WTC11 (cell line): ENCODE data around the gene MRPS6. TPM values are rescaled to one million over a fixed set of nuclear protein-coding genes. Genes with fewer than 3 reads are reported as not detected.

ENCODE experiments used
- ATAC-seq: fragments of 200-7000 bp; cut with Tn5 transposase; 2 replicates; pipeline ENCODE4 v1.10.0; 2021; ENCODE audit warnings: mild to moderate bottlenecking, moderate library complexity
- CTCF ChIA-PET: fragments of 300-600 bp; sonication (Branson Sonifier 250); formaldehyde crosslinking; loops from one replicate; lab custom pipeline; 2021; ENCODE audit warnings: antibody characterized with exemption; lab: Charles Lee
- POLR2A ChIA-PET: fragments of 350-600 bp; sonication (Branson Sonifier 250); formaldehyde crosslinking; loops from one replicate; lab custom pipeline; 2021; ENCODE audit warnings: antibody characterized with exemption; lab: Charles Lee
- DNase-seq: peaks from one replicate; pipeline ENCODE4 v3.0.0; 2021; ENCODE audit warnings: low spot score
- H3K27ac Mint-ChIP-seq: 2 replicates; pipeline ENCODE4 v1.8.0; 2021; ENCODE audit warnings: mixed read lengths
- H3K27me3 Mint-ChIP-seq: 2 replicates; pipeline ENCODE4 v1.8.0; 2021; ENCODE audit warnings: low read depth, mild to moderate bottlenecking, moderate library complexity, mixed read lengths
- H3K36me3 Mint-ChIP-seq: 2 replicates; pipeline ENCODE4 v1.8.0; 2021; ENCODE audit warnings: mixed read lengths
- H3K4me1 Mint-ChIP-seq: 2 replicates; pipeline ENCODE4 v1.8.0; 2022; ENCODE audit warnings: mixed read lengths
- H3K4me3 Mint-ChIP-seq: 2 replicates; pipeline ENCODE4 v1.8.0; 2021; ENCODE audit warnings: mild to moderate bottlenecking, moderate library complexity, mixed read lengths
- H3K9me3 Mint-ChIP-seq: 2 replicates; pipeline ENCODE4 v1.8.0; 2021; ENCODE audit warnings: mixed read lengths
- E2F5 ChIP-seq: sonication (generic); formaldehyde crosslinking; IDR thresholded peaks from 2 replicates; pipeline ENCODE4 v1.8.1; 2022; ENCODE audit warnings: mild to moderate bottlenecking, moderate library complexity, missing genetic modification reagents
- ERG ChIP-seq: fragments of 250-450 bp; sonication (Bioruptor Pico); IDR thresholded peaks from 2 replicates; pipeline ENCODE4 v1.8.0; 2021; ENCODE audit warnings: mild to moderate bottlenecking
- GABPB1 ChIP-seq: sonication (generic); formaldehyde crosslinking; IDR thresholded peaks from 2 replicates; pipeline ENCODE4 v1.8.1; 2023; ENCODE audit warnings: mild to moderate bottlenecking, missing genetic modification reagents
- GRHL2 ChIP-seq: fragments of 250-450 bp; sonication (Bioruptor Pico); IDR thresholded peaks from 2 replicates; pipeline ENCODE4 v1.8.0; 2022; ENCODE audit warnings: mild to moderate bottlenecking, moderate library complexity; ENCODE audit not compliant: insufficient replicate concordance, severe bottlenecking
- HMGA2 ChIP-seq: fragments of 250-450 bp; sonication (Bioruptor Pico); IDR thresholded peaks from 2 replicates; pipeline ENCODE4 v1.4.0; 2021; ENCODE audit warnings: mild to moderate bottlenecking, moderate library complexity
- IRF1 ChIP-seq: sonication (generic); formaldehyde crosslinking; IDR thresholded peaks from 2 replicates; pipeline ENCODE4 v1.8.0; 2023; ENCODE audit warnings: missing genetic modification reagents
- JAZF1 ChIP-seq: fragments of 250-450 bp; sonication (Bioruptor Pico); IDR thresholded peaks from 2 replicates; pipeline ENCODE4 v1.9.0; 2021; ENCODE audit warnings: moderate library complexity, mild to moderate bottlenecking, inconsistent platforms
- JUN ChIP-seq: sonication (generic); formaldehyde crosslinking; IDR thresholded peaks from 2 replicates; pipeline ENCODE4 v1.8.0; 2023; ENCODE audit warnings: mild to moderate bottlenecking, missing genetic modification reagents
- KAT7 ChIP-seq: sonication (generic); formaldehyde crosslinking; IDR thresholded peaks from 2 replicates; pipeline ENCODE4 v1.8.1; 2023; ENCODE audit warnings: missing genetic modification reagents, mild to moderate bottlenecking, borderline replicate concordance
- MAX ChIP-seq: sonication (generic); formaldehyde crosslinking; IDR thresholded peaks from 2 replicates; pipeline ENCODE4 v1.8.0; 2022; ENCODE audit warnings: mild to moderate bottlenecking, missing genetic modification reagents
- NR3C1 ChIP-seq: sonication (generic); formaldehyde crosslinking; conservative IDR thresholded peaks from 2 replicates; pipeline ENCODE4 v1.8.1; 2023; ENCODE audit warnings: low read depth, mild to moderate bottlenecking, missing genetic modification reagents
- OVOL2 ChIP-seq: fragments of 250-450 bp; sonication (Bioruptor Pico); IDR thresholded peaks from 2 replicates; pipeline ENCODE4 v1.9.0; 2021; ENCODE audit warnings: mild to moderate bottlenecking, borderline replicate concordance
- PRRX2 ChIP-seq: fragments of 250-450 bp; sonication (Bioruptor Pico); IDR thresholded peaks from 2 replicates; pipeline ENCODE4 v1.8.0; 2021; ENCODE audit warnings: mild to moderate bottlenecking
- TCF7 ChIP-seq: sonication (generic); formaldehyde crosslinking; IDR thresholded peaks from 2 replicates; pipeline ENCODE4 v1.8.0; 2022; ENCODE audit warnings: mild to moderate bottlenecking, low read depth, missing genetic modification reagents, moderate library complexity
- TEAD1 ChIP-seq: sonication (generic); formaldehyde crosslinking; IDR thresholded peaks from 2 replicates; pipeline ENCODE4 v1.8.0; 2022; ENCODE audit warnings: mild to moderate bottlenecking, missing genetic modification reagents
- TP53 ChIP-seq: sonication (generic); formaldehyde crosslinking; IDR thresholded peaks from 2 replicates; pipeline ENCODE4 v1.8.1; 2023; ENCODE audit warnings: mild to moderate bottlenecking, missing genetic modification reagents
- USF2 ChIP-seq: sonication (generic); formaldehyde crosslinking; IDR thresholded peaks from 2 replicates; pipeline ENCODE4 v1.8.1; 2023; ENCODE audit warnings: mild to moderate bottlenecking, missing genetic modification reagents, moderate library complexity
- ZBTB21 ChIP-seq: sonication (generic); formaldehyde crosslinking; IDR thresholded peaks from 2 replicates; pipeline ENCODE4 v1.8.1; 2023; ENCODE audit warnings: mild to moderate bottlenecking, missing genetic modification reagents, borderline replicate concordance
- ZBTB43 ChIP-seq: sonication (generic); formaldehyde crosslinking; IDR thresholded peaks from 2 replicates; pipeline ENCODE4 v1.8.1; 2023; ENCODE audit warnings: mild to moderate bottlenecking, missing genetic modification reagents
- ZNF232 ChIP-seq: sonication (generic); formaldehyde crosslinking; IDR thresholded peaks from 2 replicates; pipeline ENCODE4 v1.8.0; 2022; ENCODE audit warnings: mild to moderate bottlenecking, missing genetic modification reagents
- ZNF263 ChIP-seq: sonication (generic); formaldehyde crosslinking; IDR thresholded peaks from 2 replicates; pipeline ENCODE4 v1.8.1; 2022; ENCODE audit warnings: low read depth, mild to moderate bottlenecking, moderate library complexity, missing genetic modification reagents
- ZNF317 ChIP-seq: sonication (generic); formaldehyde crosslinking; IDR thresholded peaks from 2 replicates; pipeline ENCODE4 v1.8.1; 2023; ENCODE audit warnings: low read depth, mild to moderate bottlenecking, moderate library complexity, missing genetic modification reagents, borderline replicate concordance
- ZNF396 ChIP-seq: fragments of 250-450 bp; sonication (Bioruptor Pico); IDR thresholded peaks from 2 replicates; pipeline ENCODE4 v1.8.0; 2021; ENCODE audit warnings: mild to moderate bottlenecking, moderate library complexity, borderline replicate concordance
- ZNF423 ChIP-seq: fragments of 250-450 bp; sonication (Bioruptor Pico); IDR thresholded peaks from 2 replicates; pipeline ENCODE4 v2.1.2; 2022; ENCODE audit warnings: mild to moderate bottlenecking, moderate library complexity
- ZNF671 ChIP-seq: fragments of 250-450 bp; sonication (Bioruptor Pico); IDR thresholded peaks from 2 replicates; pipeline ENCODE4 v1.8.0; 2021; ENCODE audit warnings: mild to moderate bottlenecking
- total RNA-seq: library from RNA; stranded (reverse); gene quantifications from 3 replicates; pipeline ENCODE4 v1.2.3, GENCODE V29; 2021

The MRPS6 gene
- total RNA-seq, 1 experiment from 2014 or later: 133 TPM

GRCh38 chr21:34046917-34047316 lies 26.5 kb upstream of the MRPS6 start (continued):
- TF ChIP-seq ZBTB21 (CRISPR knock-in tag): no peak
- no peak for TF ChIP-seq MAX
- no peak for TF ChIP-seq JAZF1 (CRISPR knock-in tag)
- no peak for TF ChIP-seq NR3C1
- no peak for TF ChIP-seq ZBTB43 (CRISPR knock-in tag)
- no peak for TF ChIP-seq ZNF232 (CRISPR knock-in tag)

- H3K9me3 Mint-ChIP-seq: peaks cover 4% of the 10 kb centered on the region; the same call in 1 of the 2 replicates
- no peak overlapping the region for H3K4me3 Mint-ChIP-seq
- H3K36me3 Mint-ChIP-seq: no peaks in the 10 kb centered on the region
- CTCF ChIA-PET: no interaction called here
- ATAC-seq (no peak), DNase-seq (no peak)
- no peaks in the 10 kb centered on the region for H3K4me1 Mint-ChIP-seq
- no peaks in the 10 kb centered on the region for H3K27me3 Mint-ChIP-seq
- H3K27ac Mint-ChIP-seq: no peak overlapping the region
- no peak for TF ChIP-seq ZNF423 (CRISPR knock-in tag)
- no peak for TF ChIP-seq KAT7 (CRISPR knock-in tag)
- TF ChIP-seq MAX: no peak
- TF ChIP-seq USF2 (CRISPR knock-in tag): no peak
- no peak for TF ChIP-seq ERG (CRISPR knock-in tag)
- no peak for TF ChIP-seq GABPB1 (CRISPR knock-in tag)
- POLR2A ChIA-PET: no interaction called here
Measured at GRCh38 chr21:34047835-34048234, 25.5 kb upstream of the MRPS6 start.

- ChIA-PET CTCF (interaction anchor here (1.0 kb wide), 1 partner anchor 128 kb away, joined by 3 read pairs; no protein-coding TSS in a partner anchor), POLR2A (interaction anchor here (0.7 kb wide), 1 partner anchor 295 kb away, joined by 4 read pairs; no protein-coding TSS in a partner anchor)
- no peaks in the 10 kb centered on the region for H3K27me3 Mint-ChIP-seq
- ATAC-seq (no peak), DNase-seq (no peak)
- no peak overlapping the region for H3K4me3 Mint-ChIP-seq
- H3K9me3 Mint-ChIP-seq: peaks cover 4% of the 10 kb centered on the region; the same call in 1 of the 2 replicates
- no peak overlapping the region for H3K27ac Mint-ChIP-seq
- no peaks in the 10 kb centered on the region for H3K36me3 Mint-ChIP-seq
- no peaks in the 10 kb centered on the region for H3K4me1 Mint-ChIP-seq
- TF ChIP-seq IRF1 (CRISPR knock-in tag): no peak
- no peak for TF ChIP-seq ZNF396
- no peak for TF ChIP-seq HMGA2 (CRISPR knock-in tag)
- no peak for TF ChIP-seq TCF7
- TF ChIP-seq, all 79 proteins: peak for 0
Measured at GRCh38 chr21:34052171-34052570, 21.2 kb upstream of the MRPS6 start.

GRCh38 chr21:34054259-34054658 lies 19.1 kb upstream of the MRPS6 start:
- CTCF ChIA-PET: no interaction called here
- TF ChIP-seq ERG (CRISPR knock-in tag) (no peak), MAX (no peak), OVOL2 (no peak), E2F5 (CRISPR knock-in tag) (no peak), ZNF263 (CRISPR knock-in tag) (no peak), PRRX2 (CRISPR knock-in tag) (no peak), ZBTB21 (CRISPR knock-in tag) (no peak), ZNF317 (CRISPR knock-in tag) (no peak), JUN (CRISPR knock-in tag) (no peak), JAZF1 (CRISPR knock-in tag) (no peak), ZNF671 (CRISPR knock-in tag) (no peak), TEAD1 (CRISPR knock-in tag) (no peak), GRHL2 (CRISPR knock-in tag) (no peak), TP53 (CRISPR knock-in tag) (no peak)

More at GRCh38 chr21:34054259-34054658, 19.1 kb upstream of the MRPS6 start:
- no peak for DNase-seq
- H3K4me1 Mint-ChIP-seq: no peaks in the 10 kb centered on the region
- H3K27ac Mint-ChIP-seq: no peak overlapping the region
- ATAC-seq: no peak
- no peak overlapping the region for H3K4me3 Mint-ChIP-seq
- no peaks in the 10 kb centered on the region; the same call in none of the 2 replicates for H3K27me3 Mint-ChIP-seq
- no peaks in the 10 kb centered on the region for H3K9me3 Mint-ChIP-seq
- POLR2A ChIA-PET: no interaction called here
- no peaks in the 10 kb centered on the region for H3K36me3 Mint-ChIP-seq
